Lower leg skin (tissue), 4 donors: Measurements from ENCODE around the gene SIGLEC11. TPM values are rescaled to one million over a fixed set of nuclear protein-coding genes. Genes with fewer than 3 reads are reported as not detected.
"Not testable (repeated sequence)": the region's sequence is repeated elsewhere in the genome, so short reads cannot be mapped to it uniquely, and the experiment has no call there.

Source experiments
- DNase-seq, 2 donors: peaks; one replicate each; pipeline ENCODE4 v3.0.0-alpha.2; 2019; ENCODE audit warnings: low spot score in 2 of 2
- H3K4me3 ChIP-seq: fragments of 200-600 bp; sonication (generic); 2 replicates; pipeline ENCODE4 v1.5.1; 2017; ENCODE audit warnings: mild to moderate bottlenecking, low read depth; ENCODE audit not compliant: poor library complexity, severe bottlenecking
- CTCF ChIP-seq, 3 donors: fragments of 450-650 bp; IDR thresholded peaks; one replicate each; pipeline ENCODE4 v1.5.1; 2016; ENCODE audit warnings: antibody characterized with exemption in 3 of 3, mild to moderate bottlenecking in 3 of 3, moderate library complexity in 2 of 3
- POLR2A ChIP-seq, 2 donors: fragments of 450-650 bp; IDR thresholded peaks; one replicate each; pipeline ENCODE4 v1.6.1; 2016 to 2017; ENCODE audit warnings: antibody characterized with exemption in 2 of 2, mild to moderate bottlenecking in 1 of 2, moderate library complexity in 1 of 2
- WGBS, 2 donors: methylation state at CpG; one replicate each; pipeline ENCODE4 v1.1.5; 2018; 5-methylcytosine and 5-hydroxymethylcytosine counted together
- intact Hi-C: fragments of 100-400 bp; cut with DNase I; formaldehyde crosslinking; loops from one replicate; pipeline ENCODE4 v1.15.0; 2023; ENCODE audit warnings: low total_unique reads
- total RNA-seq, 4 donors: library from RNA; depleted of rRNA; stranded (reverse); fragments of >200 nt; gene quantifications; one replicate each; pipeline ENCODE4 v1.1.0, GENCODE V29; 2016

The SIGLEC11 gene
- total RNA-seq, 4 donors from 2014 or later = 0.13 to 0.63 TPM; not detected in 2

- 0% methylated on average over 38 to 45 of the region's 48 CpGs for WGBS, 2 donors
- intact Hi-C loops = no loop called here
- no peak for TF ChIP-seq CTCF (IDR thresholded peaks at IDR 0.05)
- no peak for TF ChIP-seq POLR2A (IDR thresholded peaks at IDR 0.05)
- DNase-seq = peak; percentile 74 to 98
- H3K4me3 ChIP-seq = peak within 1 kb of the TSS; percentile 97
These were observed 31.8 kb downstream of the SIGLEC11 start, which contains the start of the genes ATF5 and NUP62 for GRCh38 chr19:49929121-49929610. Gene ATF5, plus strand, starts transcription at chr19:49929205. Its CDS starts 1,646 bp downstream, at chr19:49930851. Gene NUP62, minus strand, starts transcription at chr19:49929504. Its CDS starts 19,697 bp downstream, at chr19:49909807.

- 83 to 86% methylated on average over 14 of the region's 14 CpGs for WGBS, 2 donors
- H3K4me3 ChIP-seq = no peak overlapping the region
These were observed 33.3 kb downstream of the SIGLEC11 start for GRCh38 chr19:49927526-49928264.

GRCh38 chr19:49926515-49926914, 34.5 kb downstream of the SIGLEC11 start:
- WGBS, 2 donors = 84 to 85% methylated on average over 10 of the region's 10 CpGs
- TF ChIP-seq CTCF (IDR thresholded peaks at IDR 0.05) = no peak
- TF ChIP-seq POLR2A (IDR thresholded peaks at IDR 0.05) = no peak
- no peak overlapping the region for H3K4me3 ChIP-seq
- no peak for DNase-seq
- intact Hi-C loops = no loop called here

More at GRCh38 chr19:49927526-49928264, 33.3 kb downstream of the SIGLEC11 start:
- intact Hi-C loops = no loop called here
- TF ChIP-seq POLR2A (IDR thresholded peaks at IDR 0.05) (no peak), CTCF (IDR thresholded peaks at IDR 0.05) (no peak)
- no peak for DNase-seq

GRCh38 chr19:49925486-49925885, 35.5 kb downstream of the SIGLEC11 start:
- no peak for DNase-seq
- no peak for TF ChIP-seq POLR2A (IDR thresholded peaks at IDR 0.05)
- no peak for TF ChIP-seq CTCF (IDR thresholded peaks at IDR 0.05)
- no peak overlapping the region for H3K4me3 ChIP-seq
- intact Hi-C loops = no loop called here
- whole genome bisulfite sequencing, 2 donors = 94 to 97% methylated on average over 5 of the region's 5 CpGs

- WGBS, 2 donors = 92 to 94% methylated on average over 13 of the region's 13 CpGs
- not testable (repeated sequence) for DNase-seq
These were observed 36.1 kb downstream of the SIGLEC11 start for GRCh38 chr19:49924881-49925210.

GRCh38 chr19:49924004-49924880, 36.7 kb downstream of the SIGLEC11 start:
- intact Hi-C loops = no loop called here
- 79 to 82% methylated on average over 21 to 25 of the region's 25 CpGs for WGBS, 2 donors
- no peak overlapping the region for H3K4me3 ChIP-seq
- no peak for TF ChIP-seq CTCF (IDR thresholded peaks at IDR 0.05)
- no peak for TF ChIP-seq POLR2A (IDR thresholded peaks at IDR 0.05)
- DNase-seq = no peak

More at GRCh38 chr19:49924881-49925210, 36.1 kb downstream of the SIGLEC11 start:
- H3K4me3 ChIP-seq, intact Hi-C loops: not testable (repeated sequence)
